Hematopoietic multipotent progenitor cell treated with erythropoietin and hydrocortisone succinate and interleukin-3 and kit ligand, for 17 days (in vitro differentiated cells): ENCODE measurements around the gene ANK3.
"Not testable (repeated sequence)": the region's sequence is repeated elsewhere in the genome, so short reads cannot be mapped to it uniquely, and the experiment has no call there.

Experiments
- DNase-seq: peaks from one replicate; pipeline ENCODE4 v3.0.0-alpha.2; 2015; ENCODE audit warnings: low spot score

ANK3 gene

GRCh38 chr10:60086421-60086820, 303.3 kb downstream of the ANK3 start:
- DNase-seq: no peak

- DNase-seq: no peak
Measured at GRCh38 chr10:60082744-60083344, 306.8 kb downstream of the ANK3 start.

DNA sequence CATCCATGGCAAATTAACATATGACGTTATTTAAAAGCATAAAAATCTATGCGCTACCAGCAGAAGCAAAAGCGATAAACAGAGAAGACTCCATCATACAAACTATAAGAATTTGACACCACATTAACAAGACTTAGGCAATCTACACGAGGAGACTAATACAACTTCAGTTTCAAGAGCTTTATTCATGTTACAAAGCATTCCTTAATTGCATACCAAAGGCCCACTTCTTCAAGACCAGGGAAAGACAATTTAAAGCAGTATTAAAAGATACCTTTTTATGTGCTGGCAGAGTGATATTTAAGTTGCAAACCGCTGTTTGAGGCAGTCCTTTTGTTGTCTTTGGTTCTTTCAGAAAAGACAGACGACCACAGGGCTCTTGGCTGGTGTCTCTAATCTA, 307.3 kb downstream of the ANK3 start:
- DNase-seq: no peak

DNA sequence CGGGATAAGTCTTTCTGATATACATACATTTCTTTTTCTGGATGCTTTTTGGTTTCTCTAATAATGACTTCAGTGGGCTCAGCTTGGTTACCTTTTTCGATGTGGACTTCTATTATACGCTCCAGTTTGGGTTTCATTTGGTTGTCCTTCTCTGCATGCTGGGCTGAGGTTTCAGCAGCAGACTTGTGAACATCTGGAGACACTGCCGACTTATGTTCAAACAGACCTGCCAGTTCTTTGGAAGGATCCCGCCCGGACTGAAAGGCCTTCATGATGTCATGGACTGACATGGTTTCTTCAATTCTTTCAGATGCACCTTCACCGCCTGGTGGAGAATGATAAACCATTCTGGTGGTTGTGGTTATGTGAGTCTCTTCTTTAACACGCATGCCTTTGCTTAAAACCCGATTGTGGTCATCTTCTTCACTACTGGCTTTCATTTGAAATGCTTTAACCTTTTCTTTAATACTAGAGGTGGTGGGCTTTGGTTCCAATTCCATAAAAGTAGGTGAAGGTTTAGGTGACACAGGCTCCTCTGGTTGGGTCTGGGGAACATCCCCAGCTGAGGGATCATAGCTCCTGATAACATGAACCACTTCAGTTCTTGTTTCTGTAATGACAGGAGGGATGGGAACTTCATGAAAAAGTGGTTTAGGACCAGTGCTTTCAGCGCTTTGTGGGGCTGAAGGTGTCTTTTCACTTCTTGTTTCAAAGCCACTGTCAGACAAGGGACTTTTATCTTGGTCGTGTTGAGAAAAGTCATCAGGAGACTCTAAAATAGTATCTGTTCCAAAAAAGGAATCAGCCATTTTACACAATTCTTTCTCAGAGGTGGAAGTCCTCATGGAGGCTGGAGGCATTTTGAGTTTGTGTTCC, 315.7 kb downstream of the ANK3 start:
- DNase-seq: no peak

GRCh38 chr10:60073397-60073780, 316.3 kb downstream of the ANK3 start:
- DNase-seq: no peak

DNA sequence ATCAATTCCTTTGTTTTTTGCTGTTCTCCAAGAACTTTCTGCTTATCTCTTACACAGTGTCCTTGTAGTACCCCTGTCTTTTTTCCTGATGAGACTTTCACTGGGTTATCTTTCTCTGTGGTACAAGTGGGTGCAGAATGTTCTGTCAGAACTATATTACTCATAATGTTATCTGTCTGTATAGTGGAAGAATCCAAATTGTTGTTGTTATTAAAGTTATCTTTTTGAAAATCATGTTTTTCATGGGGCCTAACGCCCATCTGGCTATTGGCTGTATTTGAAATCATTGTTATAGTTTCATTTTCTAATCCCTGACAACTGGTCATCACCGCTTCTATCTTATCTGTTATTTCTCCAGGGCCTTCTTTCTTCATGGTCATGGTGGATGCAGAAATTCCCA, 320.4 kb downstream of the ANK3 start:
- DNase-seq: no peak

DNA sequence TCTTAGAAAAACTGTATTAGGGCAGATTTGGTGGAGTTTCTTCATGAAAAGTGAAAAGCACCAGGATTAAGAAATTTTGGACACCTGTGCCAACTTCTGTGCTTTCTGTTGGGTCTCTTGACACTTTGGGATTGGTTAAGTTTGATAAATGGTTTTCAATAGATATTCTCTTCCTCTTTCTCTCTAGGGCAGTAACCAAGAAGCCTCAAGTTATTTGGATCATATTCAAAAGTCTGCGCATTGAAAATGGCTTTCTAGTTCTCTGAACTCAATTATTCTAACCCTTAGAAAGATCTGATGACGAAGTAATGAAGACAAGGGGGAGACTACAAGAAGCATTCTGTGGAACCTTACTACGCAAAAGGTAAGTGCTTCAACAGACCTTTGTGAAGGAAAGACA, 339.3 kb downstream of the ANK3 start:
- DNase-seq: no peak

DNA sequence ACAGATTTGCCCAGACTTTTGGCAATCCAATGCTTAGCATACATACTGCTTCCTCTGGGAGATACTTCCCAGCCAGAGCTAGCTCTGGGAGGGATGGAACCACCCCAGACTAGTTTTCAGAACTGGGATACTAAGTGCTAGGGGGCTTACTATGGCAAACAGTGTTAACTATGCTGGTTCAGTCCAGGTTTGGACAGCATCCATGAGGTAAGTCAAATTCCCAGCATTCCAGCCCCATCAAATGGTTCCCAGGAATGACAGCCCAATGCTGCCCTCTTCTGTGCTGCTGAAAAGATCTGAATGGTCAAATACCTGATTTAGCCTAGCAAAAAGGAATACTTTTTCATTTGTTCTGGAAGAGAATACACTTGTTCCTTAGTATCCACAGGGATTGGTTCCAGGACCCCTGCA, 341.6 kb downstream of the ANK3 start:
- no peak for DNase-seq

GRCh38 chr10:60045571-60045970, 344.1 kb downstream of the ANK3 start:
- no peak for DNase-seq

GRCh38 chr10:60044971-60045370, 344.7 kb downstream of the ANK3 start:
- DNase-seq: no peak

DNA sequence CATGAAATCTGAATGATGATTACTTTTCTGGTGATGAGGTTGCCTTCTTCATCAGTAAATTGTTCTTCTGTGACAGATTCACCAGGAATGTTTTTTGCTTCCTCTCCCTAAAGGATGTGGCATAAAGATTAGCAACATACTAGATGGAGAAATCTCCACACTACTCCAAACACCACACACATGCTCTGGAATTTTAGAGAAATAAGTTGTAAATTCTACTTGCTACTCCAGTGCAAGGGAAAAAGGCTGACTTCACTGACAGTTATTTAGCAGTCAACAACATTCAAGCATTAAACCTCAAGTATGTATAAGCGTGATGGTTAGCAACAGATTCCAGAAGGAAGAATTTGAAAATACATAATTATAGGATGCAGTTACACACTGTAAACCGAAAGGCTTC, 345.4 kb downstream of the ANK3 start:
- no peak for DNase-seq

DNA sequence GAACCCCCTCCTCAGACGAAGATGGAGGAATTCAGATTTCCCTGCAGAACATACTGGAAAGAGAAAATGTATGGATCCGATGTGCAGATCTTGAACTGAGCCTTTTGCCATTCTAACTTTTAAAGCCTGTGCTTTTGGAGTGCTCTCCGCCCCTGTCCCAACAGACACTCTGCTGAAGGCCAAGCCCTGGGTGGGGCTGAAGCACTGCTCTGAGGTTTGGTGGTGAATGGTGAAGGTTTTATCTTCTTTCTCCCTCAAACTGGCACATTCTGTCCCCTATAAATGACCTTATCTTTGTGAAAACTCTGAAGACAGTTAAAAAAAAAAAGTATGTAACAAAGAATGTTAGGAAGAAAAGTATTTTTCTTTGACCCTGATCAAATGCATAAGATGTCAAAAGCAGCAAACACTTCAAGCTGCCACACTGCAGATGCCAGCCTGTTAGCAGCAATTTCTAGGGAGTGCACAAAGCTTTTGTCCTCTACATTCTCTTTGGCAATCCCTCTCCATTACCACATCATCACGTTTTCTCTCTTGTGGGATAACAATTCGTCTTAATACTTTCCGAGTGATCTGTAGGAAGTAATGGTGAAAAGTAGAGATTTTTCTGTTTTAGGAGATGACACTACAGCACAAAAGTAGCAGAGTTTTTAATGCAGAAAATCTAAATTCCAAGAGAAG, 346.0 kb downstream of the ANK3 start:
- no peak for DNase-seq

DNA sequence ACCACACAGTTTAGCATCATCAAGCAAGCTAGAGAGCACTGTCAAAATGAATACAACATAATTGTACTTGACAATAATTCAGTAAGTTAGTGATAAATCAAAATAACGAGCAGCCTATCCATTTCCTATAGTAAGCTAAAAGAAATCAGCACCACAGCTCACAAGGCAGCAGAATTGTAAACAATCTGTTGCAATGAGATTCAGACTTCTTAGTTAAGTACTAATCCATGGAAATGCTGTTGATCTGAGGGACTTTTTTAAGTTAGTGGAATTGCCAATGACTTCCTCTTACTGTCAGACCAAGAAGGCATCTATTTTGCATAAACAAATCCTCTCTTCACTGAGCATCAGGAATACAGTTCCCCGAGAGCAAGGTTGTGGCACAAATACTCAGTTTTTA, 346.8 kb downstream of the ANK3 start:
- no peak for DNase-seq

DNA sequence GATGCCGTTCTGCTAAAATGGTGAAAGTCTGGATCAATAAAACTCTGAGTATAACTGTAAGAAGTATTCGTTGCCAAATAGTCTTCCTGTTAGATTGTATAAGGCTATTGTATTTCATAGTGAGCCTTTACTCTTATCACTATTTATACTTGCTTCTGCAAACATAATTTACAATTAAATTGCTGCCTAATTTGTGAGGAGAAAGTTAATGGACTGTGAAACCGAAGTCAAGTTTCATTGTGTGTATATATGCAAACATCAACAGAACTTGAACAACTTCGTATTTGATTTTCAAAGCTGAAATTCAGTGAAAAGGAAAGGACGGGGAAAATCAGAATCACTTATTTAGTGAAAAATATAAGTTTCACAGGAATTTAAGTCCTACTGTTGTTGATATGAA, 347.4 kb downstream of the ANK3 start:
- DNase-seq: no peak

GRCh38 chr10:60041489-60042133, 348.1 kb downstream of the ANK3 start:
- no peak for DNase-seq

GRCh38 chr10:60040014-60040662, 349.5 kb downstream of the ANK3 start:
- no peak for DNase-seq

GRCh38 chr10:60035984-60036383, 353.7 kb downstream of the ANK3 start:
- no peak for DNase-seq

DNA sequence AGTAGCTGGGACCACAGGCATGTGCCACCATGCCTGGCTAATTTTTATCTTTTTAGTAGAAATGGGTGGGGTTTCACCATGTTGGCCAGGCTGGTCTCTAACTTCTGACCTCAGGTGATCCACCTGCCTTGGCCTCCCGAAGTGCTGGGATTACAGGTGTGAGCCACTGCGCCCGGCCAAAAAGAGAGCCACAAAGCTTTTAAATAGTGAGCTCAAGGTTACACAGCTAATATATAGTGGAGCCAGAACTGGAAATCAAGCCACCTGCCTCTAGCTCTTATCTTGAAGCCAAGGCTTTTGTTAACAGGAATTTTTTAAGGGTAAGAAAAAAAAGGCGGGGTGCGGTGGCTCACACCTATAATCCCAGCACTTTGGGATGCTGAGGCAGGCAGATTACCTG, 354.3 kb downstream of the ANK3 start:
- DNase-seq: not testable (repeated sequence)

GRCh38 chr10:60032723-60033122, 357.0 kb downstream of the ANK3 start:
- peak; percentile 49 for DNase-seq

DNA sequence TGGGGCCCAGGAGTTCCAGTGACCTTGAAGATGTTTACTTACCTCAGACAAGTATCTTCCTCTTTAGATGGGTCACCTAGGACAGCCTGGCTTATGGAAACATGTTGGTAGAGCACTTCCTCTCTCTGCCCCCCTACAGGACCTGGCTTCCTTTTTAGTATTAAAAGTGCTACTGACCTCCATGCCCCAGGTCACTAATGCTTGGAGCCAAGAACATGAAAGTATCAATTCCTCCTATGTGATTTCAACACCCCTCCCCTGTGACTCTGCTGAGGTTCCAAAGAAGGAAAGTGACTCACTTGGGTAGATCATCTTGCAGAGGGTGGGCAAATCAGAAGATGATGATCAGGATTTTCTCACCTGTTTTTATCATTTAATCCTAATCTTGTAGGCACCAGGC, 358.0 kb downstream of the ANK3 start:
- no peak for DNase-seq

DNA sequence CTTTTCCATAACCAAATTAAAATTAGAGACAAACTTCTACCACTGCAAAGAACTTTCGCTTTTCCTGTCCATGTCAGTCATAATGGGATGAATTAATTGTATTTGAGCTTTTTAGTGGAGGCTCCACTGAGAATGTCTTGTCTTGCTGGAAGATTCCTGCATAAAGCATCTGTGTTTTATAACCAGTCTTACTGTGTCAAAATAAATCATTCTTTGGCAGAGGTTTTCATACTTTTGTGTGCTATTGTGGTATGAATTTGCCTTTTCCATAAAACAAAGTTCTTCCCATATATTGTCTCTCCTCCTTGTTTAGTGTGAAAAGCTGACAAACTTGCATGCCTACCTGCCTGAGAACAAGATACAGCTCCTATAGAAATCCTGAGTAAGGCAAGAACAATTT, 358.5 kb downstream of the ANK3 start:
- DNase-seq: no peak

GRCh38 chr10:60029475-60029874, 360.2 kb downstream of the ANK3 start:
- no peak for DNase-seq
